ENCODE results near the gene ZNF74.
A peak's percentile ranks its signal among the peaks of the same experiment; 100 is the strongest.
"Not testable (repeated sequence)": the region's sequence is repeated elsewhere in the genome, so short reads cannot be mapped to it uniquely, and the experiment has no call there.

Gene ZNF74

GRCh38 chr22:20446383-20446970, 52.5 kb downstream of the ZNF74 start:
- DNase-seq (ENCODE audit: low read depth in 2 of 2): no peak

- no peak for DNase-seq (ENCODE audit: low read depth in 2 of 2)
Measured at GRCh38 chr22:20448630-20449029, 54.7 kb downstream of the ZNF74 start.

- no peak for DNase-seq (ENCODE audit: low read depth in 2 of 2)
Measured at GRCh38 chr22:20449819-20450550, 56.0 kb downstream of the ZNF74 start.

GRCh38 chr22:20450551-20450906, 56.6 kb downstream of the ZNF74 start:
- no peak for DNase-seq (ENCODE audit: low read depth in 2 of 2)

- DNase-seq (ENCODE audit: low read depth in 2 of 2): not testable (repeated sequence)
Measured at GRCh38 chr22:20451129-20451778, 57.3 kb downstream of the ZNF74 start.

- no peak for DNase-seq (ENCODE audit: low read depth in 2 of 2)
Measured at GRCh38 chr22:20451920-20452319, 58.0 kb downstream of the ZNF74 start.

- DNase-seq (ENCODE audit: low read depth in 2 of 2): no peak
Measured at GRCh38 chr22:20453222-20453621, 59.3 kb downstream of the ZNF74 start.

- DNase-seq (ENCODE audit: low read depth in 2 of 2): no peak
Measured at GRCh38 chr22:20455709-20456063, 61.7 kb downstream of the ZNF74 start.

GRCh38 chr22:20456064-20456721, 62.2 kb downstream of the ZNF74 start:
- peak; percentile 50 to 62 for DNase-seq (ENCODE audit: low read depth in 2 of 2)

GRCh38 chr22:20456722-20457076, 62.7 kb downstream of the ZNF74 start:
- DNase-seq (ENCODE audit: low read depth in 2 of 2): no peak

- no peak for DNase-seq (ENCODE audit: low read depth in 2 of 2)
Measured at GRCh38 chr22:20457506-20458240, 63.7 kb downstream of the ZNF74 start.

Measured in stimulated activated CD8-positive, alpha-beta memory T cell treated with anti-CD3 and anti-CD28 coated beads, Interleukin-2, amount 100 ng/mL, for 48 hours (primary cell).